GM19452 (cell line): ENCODE results near the gene C9orf78.

Source experiments
- ATAC-seq: cut with Tn5 transposase; IDR thresholded peaks from one replicate; pipeline ENCODE4 v1.9.1; 2021; ENCODE audit not compliant: unreplicated experiment

The C9orf78 gene

GRCh38 chr9:129868023-129868871, 33.2 kb upstream of the C9orf78 start:
- ATAC-seq, result no peak

- no peak for ATAC-seq
Measured at GRCh38 chr9:129867136-129868022, 32.3 kb upstream of the C9orf78 start.

GRCh38 chr9:129866394-129867135, 31.5 kb upstream of the C9orf78 start:
- ATAC-seq, result no peak

- no peak for ATAC-seq
Measured at GRCh38 chr9:129865668-129866320, 30.7 kb upstream of the C9orf78 start.

- ATAC-seq, result no peak
Measured at GRCh38 chr9:129864991-129865647, 30.0 kb upstream of the C9orf78 start.

GRCh38 chr9:129863059-129863690, 28.1 kb upstream of the C9orf78 start:
- no peak for ATAC-seq

GRCh38 chr9:129861447-129861827, 26.4 kb upstream of the C9orf78 start:
- ATAC-seq, result no peak

- no peak for ATAC-seq
Measured at GRCh38 chr9:129860653-129861446, 25.8 kb upstream of the C9orf78 start.

GRCh38 chr9:129858167-129858962, 23.3 kb upstream of the C9orf78 start:
- ATAC-seq, result no peak

- ATAC-seq, result no peak
Measured at GRCh38 chr9:129857207-129857606, 22.1 kb upstream of the C9orf78 start.

GRCh38 chr9:129854588-129855110, 19.6 kb upstream of the C9orf78 start:
- ATAC-seq, result no peak

- no peak for ATAC-seq
Measured at GRCh38 chr9:129853614-129854013, 18.5 kb upstream of the C9orf78 start.

- ATAC-seq, result no peak
Measured at GRCh38 chr9:129852579-129852978, 17.5 kb upstream of the C9orf78 start.

- no peak for ATAC-seq
Measured at GRCh38 chr9:129851821-129852220, 16.7 kb upstream of the C9orf78 start.

GRCh38 chr9:129850821-129851550, 15.9 kb upstream of the C9orf78 start:
- no peak for ATAC-seq

GRCh38 chr9:129849901-129850300, 14.8 kb upstream of the C9orf78 start:
- ATAC-seq, result no peak

- no peak for ATAC-seq
Measured at GRCh38 chr9:129848712-129849441, 13.8 kb upstream of the C9orf78 start.
